Adrenal gland (tissue), 5 donors: ENCODE data around the gene CCDC6.

Source experiments
- POLR2A ChIP-seq, 2 donors: fragments of 450-650 bp; IDR thresholded peaks; one replicate each; pipeline ENCODE4 v1.6.1; 2017; ENCODE audit warnings: antibody characterized with exemption in 2 of 2, mild to moderate bottlenecking in 2 of 2, moderate library complexity in 1 of 2
- TF ChIP-seq, protein P1 (sequence below), 6 experiments: fragments of 450-650 bp in 4 of 6; fragments of 200-600 bp in 2 of 6; sonication (generic) in 1 of 6; IDR thresholded peaks; 1 replicate in 5 of 6; 2 replicates in 1 of 6; pipeline versions ENCODE4 v1.5.1 to v1.8.0; 2016 to 2021; ENCODE audit warnings: antibody characterized with exemption in 6 of 6, mild to moderate bottlenecking in 2 of 6, moderate library complexity in 1 of 6
- donor health status: DM: no; HTN: no; CAD: no.

DNA sequence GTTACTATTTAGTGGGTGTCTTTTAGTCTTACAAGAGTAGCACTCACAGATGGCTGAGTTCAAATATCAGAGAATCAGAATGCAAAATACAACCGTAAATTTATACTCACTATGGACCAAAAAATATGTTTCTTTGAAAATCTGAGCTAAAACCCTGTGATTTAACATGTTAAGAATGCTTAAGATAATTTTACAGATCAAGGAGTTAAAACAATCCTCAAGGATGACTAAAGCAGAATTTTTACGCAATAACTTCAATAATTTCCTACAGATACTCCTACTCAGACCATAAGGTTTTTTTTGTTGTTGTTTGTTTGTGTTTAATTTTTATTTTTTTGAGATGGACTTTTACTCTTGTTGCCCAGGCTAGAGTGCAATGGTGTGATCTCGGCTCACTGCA lies 47.9 kb upstream of the CCDC6 start:
- no peak for TF ChIP-seq POLR2A (IDR thresholded peaks at IDR 0.05)
- TF ChIP-seq, protein P1, sequence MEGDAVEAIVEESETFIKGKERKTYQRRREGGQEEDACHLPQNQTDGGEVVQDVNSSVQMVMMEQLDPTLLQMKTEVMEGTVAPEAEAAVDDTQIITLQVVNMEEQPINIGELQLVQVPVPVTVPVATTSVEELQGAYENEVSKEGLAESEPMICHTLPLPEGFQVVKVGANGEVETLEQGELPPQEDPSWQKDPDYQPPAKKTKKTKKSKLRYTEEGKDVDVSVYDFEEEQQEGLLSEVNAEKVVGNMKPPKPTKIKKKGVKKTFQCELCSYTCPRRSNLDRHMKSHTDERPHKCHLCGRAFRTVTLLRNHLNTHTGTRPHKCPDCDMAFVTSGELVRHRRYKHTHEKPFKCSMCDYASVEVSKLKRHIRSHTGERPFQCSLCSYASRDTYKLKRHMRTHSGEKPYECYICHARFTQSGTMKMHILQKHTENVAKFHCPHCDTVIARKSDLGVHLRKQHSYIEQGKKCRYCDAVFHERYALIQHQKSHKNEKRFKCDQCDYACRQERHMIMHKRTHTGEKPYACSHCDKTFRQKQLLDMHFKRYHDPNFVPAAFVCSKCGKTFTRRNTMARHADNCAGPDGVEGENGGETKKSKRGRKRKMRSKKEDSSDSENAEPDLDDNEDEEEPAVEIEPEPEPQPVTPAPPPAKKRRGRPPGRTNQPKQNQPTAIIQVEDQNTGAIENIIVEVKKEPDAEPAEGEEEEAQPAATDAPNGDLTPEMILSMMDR (IDR thresholded peaks at IDR 0.05), result no peak
